LNCAP (cell line): ENCODE data around the gene PBX2.

Experiments used
- CTCF ChIP-seq: fragments of 450-650 bp; IDR thresholded peaks from 2 replicates; pipeline ENCODE4 v1.5.1; 2017; ENCODE audit warnings: mild to moderate bottlenecking

The PBX2 gene

GRCh38 chr6:32167761-32168262 lies 22.2 kb downstream of the PBX2 start:
- TF ChIP-seq CTCF = no peak

- no peak for TF ChIP-seq CTCF
Observed at GRCh38 chr6:32167154-32167760, 22.7 kb downstream of the PBX2 start.

- no peak for TF ChIP-seq CTCF
Observed at GRCh38 chr6:32166411-32167061, 23.5 kb downstream of the PBX2 start.

DNA sequence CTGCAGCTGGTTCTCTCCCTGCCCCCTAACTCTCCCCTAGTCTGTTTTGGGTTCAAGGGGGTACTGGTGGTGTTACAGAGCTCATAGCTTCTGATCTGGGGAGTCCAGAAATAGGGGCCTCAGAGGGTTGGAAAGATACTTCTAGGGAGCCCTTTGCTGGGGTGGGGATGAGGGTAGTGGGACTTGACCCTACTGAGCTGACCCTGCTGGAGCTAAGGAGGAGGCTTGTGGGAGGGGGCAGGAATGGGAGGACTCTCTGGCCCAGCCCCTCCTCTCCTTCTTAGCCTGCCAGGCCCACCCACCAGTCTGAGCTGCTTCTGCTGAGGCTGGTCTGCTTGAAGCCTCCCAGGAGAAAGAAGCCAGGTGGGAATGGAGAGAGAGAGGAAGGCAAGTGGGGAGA lies 25.7 kb downstream of the PBX2 start, which contains the start of gene EGFL8:
EGFL8 (plus strand) TSS at position 301 of the 400 bp plus-strand sequence. CDS start 1,571 bp downstream, outside the sequence.
- no peak for TF ChIP-seq CTCF

DNA sequence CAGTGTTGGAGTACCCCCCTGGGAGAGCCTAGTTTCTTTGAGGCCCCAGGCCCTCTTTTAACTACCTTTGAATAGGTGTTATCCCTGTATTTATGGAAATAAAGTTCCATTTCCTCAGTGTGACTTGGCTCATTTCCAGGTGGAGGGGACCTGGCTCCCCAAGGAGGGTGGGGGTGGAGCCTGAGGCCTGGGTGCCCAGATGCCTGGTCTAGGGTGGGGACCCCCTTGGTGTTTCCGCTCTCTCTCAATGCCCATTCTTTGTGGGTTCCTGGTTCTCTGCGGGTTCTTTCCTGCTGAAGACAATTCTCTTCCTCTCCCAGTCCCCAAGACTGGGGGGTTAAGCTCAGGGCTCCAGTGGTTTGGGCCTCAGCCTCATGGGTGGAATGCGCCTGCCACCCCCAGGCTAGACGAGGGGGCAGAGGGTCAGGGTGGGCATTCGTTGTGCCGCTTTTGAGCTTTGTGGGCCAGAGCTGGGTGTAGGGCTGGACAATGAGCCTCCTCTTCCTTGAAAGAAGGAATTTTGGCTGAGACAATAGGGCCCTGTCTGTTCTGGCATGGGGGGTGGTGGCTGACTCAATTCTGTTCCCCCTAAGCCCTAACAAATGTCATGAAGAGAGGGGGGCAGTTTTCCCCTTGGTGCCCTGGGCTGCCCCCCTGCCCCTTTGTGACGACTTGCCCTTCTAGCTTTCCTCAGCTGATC lies 26.3 kb downstream of the PBX2 start:
- no peak for TF ChIP-seq CTCF

DNA sequence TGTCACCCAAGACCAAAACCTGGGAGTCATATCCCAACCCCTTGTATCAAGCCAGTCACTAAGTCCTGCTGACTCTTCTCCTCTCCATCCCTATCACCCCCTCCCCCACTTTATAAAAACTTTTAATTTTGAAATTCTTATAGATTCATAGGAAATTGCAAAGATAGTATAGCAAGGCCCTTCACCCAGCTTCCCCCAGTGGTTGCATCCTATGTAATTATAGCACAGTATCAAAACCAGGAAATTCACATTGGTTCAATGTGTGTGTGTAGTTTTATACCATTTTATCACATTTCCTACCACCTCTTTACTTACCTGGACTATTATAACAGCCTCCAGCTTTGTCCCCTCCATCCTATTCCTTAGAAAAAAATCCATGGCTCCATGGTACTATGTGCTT lies 31.9 kb downstream of the PBX2 start:
- no peak for TF ChIP-seq CTCF

- TF ChIP-seq CTCF = no peak
Observed at GRCh38 chr6:32156891-32157290, 33.1 kb downstream of the PBX2 start.
